H1 (cell line): ENCODE results near the gene GNG7. TPM values are rescaled to one million over a fixed set of nuclear protein-coding genes. Genes with fewer than 3 reads are reported as not detected.

Source experiments
- CTCF ChIA-PET: fragments of 300-600 bp; sonication (Branson Sonifier 250); formaldehyde crosslinking; loops from one replicate; lab custom pipeline; 2021; ENCODE audit not compliant: partially characterized antibody; lab: Charles Lee
- POLR2A ChIA-PET: fragments of 300-600 bp; sonication (Branson Sonifier 250); formaldehyde crosslinking; loops from one replicate; lab custom pipeline; 2021; ENCODE audit warnings: inconsistent platforms; ENCODE audit not compliant: partially characterized antibody; lab: Charles Lee
- DNase-seq, 2 experiments: peaks; one replicate each; pipeline versions ENCODE4 v3.0.0 to v3.0.0-alpha.2; 2010 to 2022; ENCODE audit warnings: low spot score in 2 of 2, low read depth in 1 of 2, mixed read lengths in 1 of 2
- FAIRE-seq: peaks from 2 replicates; lab custom pipeline; 2011; peaks lifted over from hg19 to GRCh38; lab: Jason Lieb, UNC
- H2AFZ ChIP-seq: 2 replicates; pipeline ENCODE4 v1.8.1; 2012; ENCODE audit warnings: low read length, inconsistent platforms
- H2AK5ac ChIP-seq: 2 replicates; pipeline ENCODE4 v1.6.1; 2013; ENCODE audit warnings: low read depth, low read length
- H2BK120ac ChIP-seq: replicated peaks from 2 replicates; pipeline ENCODE3; 2013; ENCODE audit warnings: low read depth, low read length, inconsistent platforms
- H2BK12ac ChIP-seq: 2 replicates; pipeline ENCODE4 v1.6.1; 2013; ENCODE audit warnings: low read depth, low read length
- H2BK15ac ChIP-seq: 2 replicates; pipeline ENCODE4 v1.6.1; 2013; ENCODE audit warnings: low read length
- H2BK20ac ChIP-seq: 2 replicates; pipeline ENCODE4 v1.6.1; 2013; ENCODE audit warnings: low read length
- H2BK5ac ChIP-seq: 2 replicates; pipeline ENCODE4 v1.6.1; 2013; ENCODE audit warnings: low read depth, low read length
- H3K14ac ChIP-seq: 2 replicates; pipeline ENCODE4 v1.6.1; 2013; ENCODE audit warnings: inconsistent platforms; ENCODE audit not compliant: insufficient read length
- H3K18ac ChIP-seq: 2 replicates; pipeline ENCODE4 v1.6.1; 2013; ENCODE audit warnings: low read length; ENCODE audit errors: extremely low read depth
- H3K23ac ChIP-seq: 2 replicates; pipeline ENCODE4 v1.6.1; 2013; ENCODE audit warnings: inconsistent platforms; ENCODE audit not compliant: insufficient read length
- H3K23me2 ChIP-seq: 2 replicates; pipeline ENCODE4 v1.6.1; 2013; ENCODE audit warnings: low read depth, low read length
- H3K27ac ChIP-seq: 2 replicates; pipeline ENCODE4 v1.6.1; 2011; ENCODE audit warnings: low read depth, low read length, inconsistent platforms
- H3K27me3 ChIP-seq, 4 experiments: replicated peaks in 1 of 4; 1 replicate in 1 of 4; 2 replicates in 3 of 4; pipeline versions ENCODE4 v1.6.1 to v1.8.1; 2011 to 2013; ENCODE audit warnings: low read length in 3 of 4, mild to moderate bottlenecking in 3 of 4, inconsistent platforms in 2 of 4, mixed read lengths in 2 of 4, moderate library complexity in 1 of 4; ENCODE audit not compliant: control insufficient read depth in 3 of 4, insufficient read depth in 3 of 4; ENCODE audit errors: extremely low read depth in 1 of 4
- H3K36me3 ChIP-seq, 4 experiments: 2 replicates each; pipeline versions ENCODE4 v1.6.1 to v1.8.1; 2011 to 2013; ENCODE audit warnings: mild to moderate bottlenecking in 4 of 4, low read length in 3 of 4, moderate library complexity in 2 of 4, control low read depth in 1 of 4, inconsistent platforms in 1 of 4; ENCODE audit not compliant: insufficient read depth in 4 of 4, control insufficient read depth in 2 of 4
- H3K4ac ChIP-seq: replicated peaks from 2 replicates; pipeline ENCODE3; 2013; ENCODE audit warnings: low read length, low read depth, mixed read lengths, inconsistent platforms; ENCODE audit not compliant: insufficient read length
- H3K4me1 ChIP-seq, 4 experiments: replicated peaks in 1 of 4; 1 replicate in 1 of 4; 2 replicates in 3 of 4; pipeline versions ENCODE4 v1.6.1 to v1.8.1; 2011 to 2013; ENCODE audit warnings: low read length in 3 of 4, inconsistent platforms in 2 of 4, mixed read lengths in 1 of 4; ENCODE audit not compliant: insufficient read depth in 4 of 4, control insufficient read depth in 3 of 4
- H3K4me2 ChIP-seq, 2 experiments: 2 replicates each; pipeline versions ENCODE4 v1.6.1 to v1.8.1; 2011 to 2013; ENCODE audit warnings: low read depth in 2 of 2, low read length in 2 of 2, control low read depth in 1 of 2, inconsistent platforms in 1 of 2, mild to moderate bottlenecking in 1 of 2; ENCODE audit not compliant: insufficient read depth in 1 of 2
- H3K4me3 ChIP-seq, 4 experiments: fragments of 200-600, 300-600 bp in 1 of 4; sonication (generic), shearing (Covaris generic), sonication (Bioruptor Twin) in 1 of 4; 2 replicates each; pipeline versions ENCODE4 v1.5.1 to v1.8.1; 2011 to 2016; ENCODE audit warnings: low read length in 4 of 4, low read depth in 3 of 4, control low read depth in 2 of 4, inconsistent platforms in 2 of 4, mild to moderate bottlenecking in 2 of 4, mixed read lengths in 1 of 4, moderate library complexity in 1 of 4; ENCODE audit not compliant: insufficient read depth in 2 of 4; ENCODE audit errors: extremely low read depth in 1 of 4
- H3K56ac ChIP-seq: replicated peaks from 2 replicates; pipeline ENCODE3; 2013; ENCODE audit warnings: low read depth, mild to moderate bottlenecking, mixed read lengths, low read length, inconsistent platforms; ENCODE audit not compliant: insufficient read length
- H3K79me1 ChIP-seq: 2 replicates; pipeline ENCODE4 v1.6.1; 2013; ENCODE audit warnings: low read depth, low read length, control low read depth
- H3K79me2 ChIP-seq, 2 experiments: 2 replicates each; pipeline versions ENCODE4 v1.6.1 to v1.8.1; 2012 to 2013; ENCODE audit warnings: low read length in 2 of 2, mild to moderate bottlenecking in 2 of 2, inconsistent platforms in 1 of 2; ENCODE audit not compliant: insufficient read depth in 2 of 2, control insufficient read depth in 1 of 2
- H3K9ac ChIP-seq, 4 experiments: replicated peaks in 1 of 4; 1 replicate in 1 of 4; 2 replicates in 3 of 4; pipeline versions ENCODE4 v1.6.1 to v1.8.1; 2011 to 2013; ENCODE audit warnings: low read depth in 3 of 4, low read length in 3 of 4, control low read depth in 2 of 4, mild to moderate bottlenecking in 2 of 4, moderate library complexity in 2 of 4, inconsistent platforms in 1 of 4; ENCODE audit errors: extremely low read depth in 1 of 4
- H3K9me3 ChIP-seq, 2 experiments: 2 replicates each; pipeline versions ENCODE4 v1.6.1 to v1.8.1; 2012 to 2013; ENCODE audit warnings: mild to moderate bottlenecking in 2 of 2, moderate library complexity in 2 of 2, control low read depth in 1 of 2, inconsistent platforms in 1 of 2, low read depth in 1 of 2, low read length in 1 of 2, mixed read lengths in 1 of 2; ENCODE audit not compliant: insufficient read depth in 2 of 2
- H4K20me1 ChIP-seq, 2 experiments: replicated peaks in 1 of 2; 2 replicates each; pipeline versions ENCODE3 to v1.8.1; 2011 to 2013; ENCODE audit warnings: inconsistent platforms in 2 of 2, low read length in 2 of 2, mild to moderate bottlenecking in 1 of 2; ENCODE audit not compliant: insufficient read depth in 2 of 2, control insufficient read depth in 1 of 2
- H4K5ac ChIP-seq: 2 replicates; pipeline ENCODE4 v1.6.1; 2013; ENCODE audit warnings: low read length, low read depth, mixed read lengths, inconsistent platforms; ENCODE audit not compliant: insufficient read length
- H4K8ac ChIP-seq: 2 replicates; pipeline ENCODE4 v1.8.0; 2013; ENCODE audit warnings: mild to moderate bottlenecking, moderate library complexity, low read length, inconsistent platforms; ENCODE audit not compliant: insufficient read depth; ENCODE audit errors: extremely low read depth
- H4K91ac ChIP-seq: replicated peaks from 2 replicates; pipeline ENCODE3; 2013; ENCODE audit warnings: low read length, mixed read lengths, inconsistent platforms; ENCODE audit not compliant: insufficient read length
- EP300 ChIP-seq, 2 experiments: IDR thresholded peaks; 1 replicate in 1 of 2; 2 replicates in 1 of 2; pipeline ENCODE4 v1.6.1; 2011 to 2012; ENCODE audit warnings: low read depth in 2 of 2, low read length in 2 of 2, mild to moderate bottlenecking in 2 of 2, borderline replicate concordance in 1 of 2, inconsistent platforms in 1 of 2, moderate library complexity in 1 of 2
- GTF2F1 ChIP-seq: IDR thresholded peaks from 2 replicates; pipeline ENCODE4 v1.6.1; 2012; ENCODE audit warnings: low read depth, low read length, improper control_type of control experiment, borderline replicate concordance
- MAFK ChIP-seq: IDR thresholded peaks from 2 replicates; pipeline ENCODE4 v1.6.1; 2012; ENCODE audit warnings: low read depth, mild to moderate bottlenecking, improper control_type of control experiment, low read length
- NANOG ChIP-seq: IDR thresholded peaks from 2 replicates; pipeline ENCODE4 v1.6.1; 2011; ENCODE audit warnings: low read length, low read depth, mild to moderate bottlenecking, inconsistent platforms; ENCODE audit not compliant: insufficient read depth, poor library complexity, severe bottlenecking
- TAF1 ChIP-seq: IDR thresholded peaks from 2 replicates; pipeline ENCODE4 v1.6.1; 2011; ENCODE audit warnings: mild to moderate bottlenecking, low read depth, low read length
- TAF7 ChIP-seq: optimal IDR thresholded peaks from 2 replicates; pipeline ENCODE3; 2011; ENCODE audit warnings: low read depth, mild to moderate bottlenecking, inconsistent platforms, low read length, moderate library complexity, borderline replicate concordance
- TCF12 ChIP-seq: IDR thresholded peaks from 2 replicates; pipeline ENCODE4 v1.6.1; 2011; ENCODE audit warnings: low read depth, mild to moderate bottlenecking, low read length
- YY1 ChIP-seq: IDR thresholded peaks from 2 replicates; pipeline ENCODE4 v1.6.1; 2011; ENCODE audit warnings: low read depth, mild to moderate bottlenecking, low read length
- WGBS, 2 experiments: shearing (Covaris generic) in 1 of 2; methylation state at CpG; one replicate each; pipeline versions ENCODE4 v1.1.6 to v1.1.7; 2013 to 2015; ENCODE audit warnings: low lambda C conversion rate in 2 of 2, mixed read lengths in 2 of 2, inconsistent platforms in 1 of 2, low coverage in 1 of 2, missing lambda C conversion rate in 1 of 2; ENCODE audit not compliant: insufficient replicate concordance in 2 of 2, insufficient coverage in 1 of 2, insufficient read length in 1 of 2; ENCODE audit errors: extremely low coverage in 1 of 2, missing lambda C conversion rate in 1 of 2; 5-methylcytosine and 5-hydroxymethylcytosine counted together
- polyA plus RNA-seq, 7 experiments: library from polyadenylated mRNA; depleted of rRNA in 3 of 7; stranded (reverse) in 5 of 7; unstranded in 2 of 7; fragments of >200 nt in 5 of 7; fragments of 200-250 nt in 2 of 7; gene quantifications; 1 replicate in 5 of 7; 2 replicates in 1 of 7; 4 replicates in 1 of 7; pipeline versions ENCODE4 v1.2.1 to v1.2.3, GENCODE V29; 2011 to 2013; ENCODE audit warnings: missing spikeins in 2 of 7, mixed read lengths in 2 of 7
- total RNA-seq: library from RNA; stranded (reverse); fragmentation: NEBNext Ultra II Directional; extraction: Animal tissue kit (Norgen Biotek cat#: 25700); gene quantifications from 2 replicates; pipeline ENCODE4 v1.2.1, GENCODE V29; 2021

The GNG7 gene
- total and polyA plus RNA-seq, 2 of the 8 experiments (the other 6 are each of a cell fraction or from before 2014, with no cell fraction given): 2.8 to 7.8 TPM

GRCh38 chr19:2630352-2631001, 72.0 kb downstream of the GNG7 start:
- Histone ChIP-seq H3K9ac (no peak overlapping the region), H3K36me3 (no peaks in the 10 kb centered on the region), H3K23me2 (no peaks in the 10 kb centered on the region), H3K27me3 (no peaks in the 10 kb centered on the region), H2BK120ac (no peak overlapping the region), H3K4ac (no peak overlapping the region), H2BK20ac (no peak overlapping the region), H3K56ac (no peak overlapping the region), H3K18ac (no peak overlapping the region), H2AFZ (no peak overlapping the region), H3K9me3 (peaks cover 5 to 9% of the 10 kb centered on the region in 2 experiments; a peak in 3 of 4 replicates), H2BK5ac (no peak overlapping the region), H3K79me2 (no peaks in the 10 kb centered on the region), H3K79me1 (no peaks in the 10 kb centered on the region; the same call in 1 of the 2 replicates), H4K91ac (no peak overlapping the region), H2AK5ac (no peak overlapping the region), H4K20me1 (no peaks in the 10 kb centered on the region), H4K8ac (no peak overlapping the region), H3K4me1 (no peaks in the 10 kb centered on the region), H3K23ac (no peak overlapping the region), H3K4me3 (no peak overlapping the region), H4K5ac (no peak overlapping the region), H2BK12ac (no peak overlapping the region), H3K27ac (no peak overlapping the region), H3K4me2 (no peak overlapping the region), H3K14ac (no peak overlapping the region), H2BK15ac (no peak overlapping the region)
- no peak for FAIRE-seq
- 90% methylated on average over 6 of the region's 6 CpGs; no CpG with 5 or more reads in 1 of the 2 experiments for WGBS, 2 experiments
- CTCF ChIA-PET: interaction anchor here (0.6 to 3.1 kb wide), 4 partner anchors 8 to 18 kb away, joined by 3 to 17 read pairs (median 5); no protein-coding TSS in a partner anchor
- TF ChIP-seq GTF2F1 (no peak), NANOG (no peak), EP300 (IDR thresholded peaks at IDR 0.05; ENCODE audit: borderline replicate concordance in 1 of 2, low read depth in 2 of 2, low read length in 2 of 2) (no peak), TCF12 (no peak), TAF7 (no peak), YY1 (no peak), TAF1 (no peak), MAFK (no peak)
- POLR2A ChIA-PET: interaction anchor here (1.7 kb wide), 1 partner anchor 154 kb away, joined by 4 read pairs; the partner anchor contains the start of gene GADD45B
- no peak for DNase-seq
